IMR-90 (cell line): ENCODE measurements around the gene ZNF283. TPM values are rescaled to one million over a fixed set of nuclear protein-coding genes. Genes with fewer than 3 reads are reported as not detected.
"Not testable (repeated sequence)": the region's sequence is repeated elsewhere in the genome, so short reads cannot be mapped to it uniquely, and the experiment has no call there.

ENCODE experiments used
- ATAC-seq: fragments of 200-7000 bp; cut with Tn5 transposase; 2 replicates; pipeline ENCODE4 v1.9.1; 2020; ENCODE audit warnings: low read depth, mild to moderate bottlenecking, moderate library complexity
- BruUV-seq: library from RNA; stranded (reverse); fragments of 400-500 nt; replicated peaks from 2 replicates; lab custom pipeline; 2021; lab: Mats Ljungman, UMichigan
- CTCF ChIA-PET: fragments of 300-600 bp; formaldehyde crosslinking; extraction: SDS; loops from one replicate; lab custom pipeline; 2021; ENCODE audit warnings: antibody characterized with exemption; lab: Yijun Ruan, JAX
- POLR2A ChIA-PET: fragments of 300-600 bp; sonication (Branson Sonifier 250); formaldehyde crosslinking; loops from one replicate; lab custom pipeline; 2022; ENCODE audit warnings: antibody characterized with exemption; ENCODE audit not compliant: unreplicated experiment; lab: Charles Lee
- DNase-seq: peaks from one replicate; pipeline ENCODE4 v3.0.0; 2013
- H2AFZ ChIP-seq: replicated peaks from 2 replicates; pipeline ENCODE3; 2013; ENCODE audit warnings: low read length, mild to moderate bottlenecking; ENCODE audit not compliant: poor library complexity
- H2AK5ac ChIP-seq: 2 replicates; pipeline ENCODE4 v1.6.1; 2013; ENCODE audit warnings: low read depth, low read length, inconsistent platforms
- H2AK9ac ChIP-seq: replicated peaks from 2 replicates; pipeline ENCODE3; 2013; ENCODE audit warnings: mild to moderate bottlenecking, low read depth, low read length, moderate library complexity; ENCODE audit not compliant: poor library complexity
- H2BK120ac ChIP-seq: 2 replicates; pipeline ENCODE4 v1.6.1; 2013; ENCODE audit warnings: low read depth, low read length, inconsistent platforms
- H2BK15ac ChIP-seq: 3 replicates; pipeline ENCODE4 v1.6.1; 2013; ENCODE audit warnings: low read depth, low read length, inconsistent platforms
- H2BK20ac ChIP-seq: 2 replicates; pipeline ENCODE4 v1.6.1; 2013; ENCODE audit warnings: low read depth, mild to moderate bottlenecking, inconsistent platforms, low read length, moderate library complexity
- H2BK5ac ChIP-seq: 2 replicates; pipeline ENCODE4 v1.6.1; 2013; ENCODE audit warnings: mild to moderate bottlenecking, low read depth, low read length, inconsistent platforms; ENCODE audit not compliant: poor library complexity, severe bottlenecking
- H3K14ac ChIP-seq: replicated peaks from 2 replicates; pipeline ENCODE4 v1.6.1; 2013; ENCODE audit warnings: low read depth, low read length, inconsistent platforms
- H3K18ac ChIP-seq: 2 replicates; pipeline ENCODE4 v1.6.1; 2013; ENCODE audit warnings: low read depth, low read length, control low read depth
- H3K23ac ChIP-seq: 2 replicates; pipeline ENCODE4 v1.6.1; 2013; ENCODE audit warnings: low read depth, low read length, inconsistent platforms
- H3K27ac ChIP-seq: 2 replicates; pipeline ENCODE4 v1.5.1; 2013; ENCODE audit warnings: mild to moderate bottlenecking, control low read depth, low read length; ENCODE audit not compliant: insufficient read depth
- H3K27me3 ChIP-seq: 2 replicates; pipeline ENCODE4 v1.6.1; 2013; ENCODE audit warnings: low read length; ENCODE audit not compliant: control insufficient read depth, insufficient read depth
- H3K36me3 ChIP-seq: 2 replicates; pipeline ENCODE4 v1.6.1; 2013; ENCODE audit warnings: low read length, mixed read lengths; ENCODE audit not compliant: control insufficient read depth, insufficient read depth
- H3K4ac ChIP-seq: 2 replicates; pipeline ENCODE4 v1.6.1; 2013; ENCODE audit warnings: low read depth, low read length, inconsistent platforms
- H3K4me1 ChIP-seq: 2 replicates; pipeline ENCODE4 v1.6.1; 2013; ENCODE audit warnings: low read length, mixed read lengths; ENCODE audit not compliant: control insufficient read depth, insufficient read depth
- H3K4me2 ChIP-seq: 2 replicates; pipeline ENCODE4 v1.6.1; 2013; ENCODE audit warnings: low read depth, mild to moderate bottlenecking, control low read depth, low read length, moderate library complexity
- H3K4me3 ChIP-seq: 2 replicates; pipeline ENCODE4 v1.5.1; 2013; ENCODE audit warnings: low read depth, mild to moderate bottlenecking, control low read depth, low read length, moderate library complexity; ENCODE audit not compliant: insufficient read depth
- H3K56ac ChIP-seq: 2 replicates; pipeline ENCODE4 v1.6.1; 2013; ENCODE audit warnings: low read length, inconsistent platforms; ENCODE audit not compliant: insufficient read depth; ENCODE audit errors: extremely low read depth
- H3K79me1 ChIP-seq, 2 experiments: 2 replicates each; pipeline ENCODE4 v1.6.1; 2013; ENCODE audit warnings: low read length in 2 of 2, inconsistent platforms in 1 of 2, low read depth in 1 of 2
- H3K9ac ChIP-seq: 2 replicates; pipeline ENCODE4 v1.6.1; 2013; ENCODE audit warnings: low read depth, low read length, control low read depth
- H3K9me1 ChIP-seq: 2 replicates; pipeline ENCODE4 v1.6.1; 2013; ENCODE audit warnings: low read length, inconsistent platforms; ENCODE audit not compliant: insufficient read depth
- H3K9me3 ChIP-seq: 2 replicates; pipeline ENCODE4 v1.6.1; 2013; ENCODE audit warnings: low read length; ENCODE audit not compliant: control insufficient read depth, insufficient read depth
- H4K20me1 ChIP-seq: 2 replicates; pipeline ENCODE4 v1.6.1; 2013; ENCODE audit warnings: low read length, inconsistent platforms; ENCODE audit not compliant: insufficient read depth
- H4K5ac ChIP-seq: 2 replicates; pipeline ENCODE4 v1.6.1; 2013; ENCODE audit warnings: mild to moderate bottlenecking, low read depth, low read length, control low read depth
- H4K8ac ChIP-seq, 2 experiments: 2 replicates each; pipeline ENCODE4 v1.6.1; 2013; ENCODE audit warnings: low read depth in 2 of 2, low read length in 2 of 2, control low read depth in 1 of 2, inconsistent platforms in 1 of 2
- H4K91ac ChIP-seq: 2 replicates; pipeline ENCODE4 v1.6.1; 2013; ENCODE audit warnings: low read depth, low read length, inconsistent platforms; ENCODE audit not compliant: insufficient read depth
- CEBPB ChIP-seq: IDR thresholded peaks from 2 replicates; pipeline ENCODE4 v1.6.1; 2012; ENCODE audit warnings: low read depth, low read length, improper control_type of control experiment
- WGBS, 2 experiments: methylation state at CpG; one replicate each; pipeline versions ENCODE4 v1.1.5 to v1.1.7; 2013; ENCODE audit warnings: missing lambda C conversion rate in 2 of 2; ENCODE audit not compliant: insufficient read length in 1 of 2; ENCODE audit errors: extremely low coverage in 2 of 2; 5-methylcytosine and 5-hydroxymethylcytosine counted together
- dilution Hi-C: fragments of 300-500 bp; cut with HindIII; formaldehyde crosslinking; loops from one replicate; pipeline ENCODE4 v1.14.3; 2018; ENCODE audit warnings: low sequenced_read_pairs; ENCODE audit not compliant: unreplicated experiment
- in situ Hi-C: fragments of 300-500 bp; cut with MboI; formaldehyde crosslinking; loops from 3 replicates; pipeline ENCODE4 v1.14.3; 2019; ENCODE audit warnings: low sequenced_read_pairs, inconsistent platforms, mixed read lengths
- intact Hi-C: fragments of 100-400 bp; cut with micrococcal nuclease; formaldehyde crosslinking; loops from 2 replicates; pipeline ENCODE4 v1.10.0; 2022
- polyA plus RNA-seq, 3 experiments: library from polyadenylated mRNA; depleted of rRNA; stranded (reverse); fragments of >200 nt; gene quantifications; 2 replicates each; pipeline ENCODE4 v1.2.3, GENCODE V29; 2012; ENCODE audit warnings: low replicate concordance in 1 of 3
- total RNA-seq: library from RNA; depleted of rRNA; stranded (reverse); fragments of >200 nt; gene quantifications from 2 replicates; pipeline ENCODE4 v1.2.3, GENCODE V29; 2012

The ZNF283 gene
- total and polyA plus RNA-seq, 2 of the 4 experiments (the other 2 are of a cell fraction) = 2.1 to 5.0 TPM

- H3K27ac ChIP-seq, H3K4ac ChIP-seq, H2AK9ac ChIP-seq, H3K36me3 ChIP-seq, H2AK5ac ChIP-seq, H3K14ac ChIP-seq, H2BK120ac ChIP-seq, H4K5ac ChIP-seq, H3K79me1 ChIP-seq, H3K4me2 ChIP-seq, POLR2A ChIA-PET, H2BK20ac ChIP-seq, H3K27me3 ChIP-seq, H3K9me3 ChIP-seq, ATAC-seq, H3K23ac ChIP-seq, BruUV-seq, H2BK5ac ChIP-seq, CTCF ChIA-PET, H3K56ac ChIP-seq, H3K4me1 ChIP-seq, H3K4me3 ChIP-seq, in situ Hi-C loops, H3K9me1 ChIP-seq, H4K91ac ChIP-seq, H4K20me1 ChIP-seq, H2AFZ ChIP-seq, H4K8ac ChIP-seq, H3K18ac ChIP-seq, dilution Hi-C loops, H3K9ac ChIP-seq, H2BK15ac ChIP-seq: not testable (repeated sequence)
- intact Hi-C loops = loop anchor here (5.0 kb wide), 1 partner anchor 530 kb away; no protein-coding TSS in a partner anchor
- peak; percentile 76 for TF ChIP-seq CEBPB
- DNase-seq = peak; percentile 2
- no CpG with 5 or more reads among the region's 1 CpG for WGBS, 2 experiments
These were observed 9.7 kb upstream of the ZNF283 start for GRCh38 chr19:43817454-43817853.
